DMS 273 (cell line): ENCODE results near the gene SBF1.
A peak's percentile ranks its signal among the peaks of the same experiment; 100 is the strongest.
"Not testable (repeated sequence)": the region's sequence is repeated elsewhere in the genome, so short reads cannot be mapped to it uniquely, and the experiment has no call there.

Source experiments
- DNase-seq: peaks from one replicate; lab custom pipeline; 2025; ENCODE audit not compliant: unreplicated experiment; lab: John Stamatoyannopoulos, UW

SBF1 gene

GRCh38 chr22:50474710-50475651 lies at the start of gene SBF1:
SBF1 (minus strand) TSS chr22:50475035; CDS start chr22:50474840, 195 bp downstream.
- DNase-seq, result peak; percentile 92

- peak; percentile 74 for DNase-seq
Measured at GRCh38 chr22:50523806-50524675, 49.2 kb upstream of the SBF1 start.

- DNase-seq, result no peak
Measured at GRCh38 chr22:50523458-50523805, 48.6 kb upstream of the SBF1 start.

GRCh38 chr22:50522806-50523438 lies 48.1 kb upstream of the SBF1 start:
- DNase-seq, result no peak

- no peak for DNase-seq
Measured at GRCh38 chr22:50522208-50522805, 47.5 kb upstream of the SBF1 start.

GRCh38 chr22:50521710-50522109 lies 46.9 kb upstream of the SBF1 start:
- DNase-seq, result no peak

- no peak for DNase-seq
Measured at GRCh38 chr22:50520826-50521453, 46.1 kb upstream of the SBF1 start.

GRCh38 chr22:50520184-50520583 lies 45.3 kb upstream of the SBF1 start:
- not testable (repeated sequence) for DNase-seq

- DNase-seq, result no peak
Measured at GRCh38 chr22:50519151-50519550, 44.3 kb upstream of the SBF1 start.

- no peak for DNase-seq
Measured at GRCh38 chr22:50518606-50519005, 43.8 kb upstream of the SBF1 start.

- DNase-seq, result no peak
Measured at GRCh38 chr22:50517495-50518260, 42.8 kb upstream of the SBF1 start.

- DNase-seq, result no peak
Measured at GRCh38 chr22:50516891-50517290, 42.1 kb upstream of the SBF1 start.

- DNase-seq, result no peak
Measured at GRCh38 chr22:50516068-50516467, 41.2 kb upstream of the SBF1 start.

GRCh38 chr22:50513175-50513574 lies 38.3 kb upstream of the SBF1 start:
- no peak for DNase-seq

- no peak for DNase-seq
Measured at GRCh38 chr22:50508897-50509296, 34.1 kb upstream of the SBF1 start.

- DNase-seq, result peak; percentile 97
Measured at GRCh38 chr22:50507991-50508884, 33.4 kb upstream of the SBF1 start, which contains the start of gene NCAPH2. NCAPH2 (plus strand) TSS chr22:50508224; CDS start chr22:50508338, 114 bp downstream.

GRCh38 chr22:50507421-50507990 lies 32.7 kb upstream of the SBF1 start, which contains the start of gene LMF2:
LMF2 (minus strand) TSS chr22:50507702; CDS start chr22:50507675, 27 bp downstream.
- no peak for DNase-seq
